ENCODE measurements around the gene CLNK. TPM values are rescaled to one million over a fixed set of nuclear protein-coding genes. Genes with fewer than 3 reads are reported as not detected.
A peak's percentile ranks its signal among the peaks of the same experiment; 100 is the strongest.

The CLNK gene
- total and polyA plus RNA-seq, 2 experiments from 2014 or later: not detected

DNA sequence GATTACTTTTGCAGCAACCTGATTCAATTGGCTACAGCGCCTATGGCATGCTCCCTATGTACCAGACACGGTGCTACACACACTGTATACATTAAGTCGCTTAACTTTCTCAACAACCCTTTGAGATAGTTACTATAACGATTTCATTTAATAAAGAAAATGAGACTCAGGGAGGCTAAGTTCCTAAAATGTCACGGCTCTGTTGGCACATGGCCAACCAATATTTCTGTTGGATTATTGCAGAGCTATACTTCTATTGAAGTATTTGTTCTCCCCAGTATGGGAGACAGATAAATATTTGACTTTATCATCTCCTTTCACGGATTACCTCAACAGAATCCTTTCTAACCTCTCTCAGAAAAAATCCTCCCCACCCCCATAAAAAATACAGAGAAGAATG lies 25.3 kb downstream of the CLNK start:
- WGBS (ENCODE audit: low lambda C conversion rate, missing lambda C conversion rate): 89% methylated on average over 6 of the region's 6 CpGs
- Histone ChIP-seq H3K36me3 (replicated peaks; ENCODE audit: insufficient read depth, low read depth) (no peaks in the 10 kb centered on the region), H3K4me2 (no peak overlapping the region), H3K9me2 (replicated peaks; ENCODE audit: insufficient read depth) (no peaks in the 10 kb centered on the region), H3K4me3 (no peak overlapping the region), H3K9me3 (ENCODE audit: low read depth) (no peaks in the 10 kb centered on the region), H4K20me1 (ENCODE audit: insufficient read depth, poor library complexity, severe bottlenecking) (no peaks in the 10 kb centered on the region), H3K27me3 (no peaks in the 10 kb centered on the region), H2AFZ (no peak overlapping the region), H3K79me2 (no peaks in the 10 kb centered on the region), H3K27ac (no peak overlapping the region), H3K4me1 (ENCODE audit: insufficient read depth) (peaks cover 5% of the 10 kb centered on the region)
- no peak for DNase-seq (ENCODE audit: low spot score)
- TF ChIP-seq EZH2phosphoT487 (IDR thresholded peaks at IDR 0.05; ENCODE audit: low read depth, severe bottlenecking, unreplicated experiment): no peak

- Histone ChIP-seq H4K20me1 (ENCODE audit: insufficient read depth, poor library complexity, severe bottlenecking) (no peaks in the 10 kb centered on the region), H3K9me2 (replicated peaks; ENCODE audit: insufficient read depth) (no peaks in the 10 kb centered on the region), H3K27me3 (no peaks in the 10 kb centered on the region), H3K9me3 (ENCODE audit: low read depth) (no peaks in the 10 kb centered on the region), H3K79me2 (no peaks in the 10 kb centered on the region), H3K4me2 (peak overlapping the region; percentile 52), H2AFZ (no peak overlapping the region), H3K4me1 (ENCODE audit: insufficient read depth) (peaks cover 5% of the 10 kb centered on the region), H3K36me3 (replicated peaks; ENCODE audit: insufficient read depth, low read depth) (no peaks in the 10 kb centered on the region), H3K27ac (peak overlapping the region; percentile 2), H3K4me3 (no peak overlapping the region)
- peak; percentile 14 for DNase-seq (ENCODE audit: low spot score)
- 28% methylated on average over 2 of the region's 2 CpGs for WGBS (ENCODE audit: low lambda C conversion rate, missing lambda C conversion rate)
- TF ChIP-seq EZH2phosphoT487 (IDR thresholded peaks at IDR 0.05; ENCODE audit: low read depth, severe bottlenecking, unreplicated experiment): no peak
- TF ChIP-seq, protein P1, sequence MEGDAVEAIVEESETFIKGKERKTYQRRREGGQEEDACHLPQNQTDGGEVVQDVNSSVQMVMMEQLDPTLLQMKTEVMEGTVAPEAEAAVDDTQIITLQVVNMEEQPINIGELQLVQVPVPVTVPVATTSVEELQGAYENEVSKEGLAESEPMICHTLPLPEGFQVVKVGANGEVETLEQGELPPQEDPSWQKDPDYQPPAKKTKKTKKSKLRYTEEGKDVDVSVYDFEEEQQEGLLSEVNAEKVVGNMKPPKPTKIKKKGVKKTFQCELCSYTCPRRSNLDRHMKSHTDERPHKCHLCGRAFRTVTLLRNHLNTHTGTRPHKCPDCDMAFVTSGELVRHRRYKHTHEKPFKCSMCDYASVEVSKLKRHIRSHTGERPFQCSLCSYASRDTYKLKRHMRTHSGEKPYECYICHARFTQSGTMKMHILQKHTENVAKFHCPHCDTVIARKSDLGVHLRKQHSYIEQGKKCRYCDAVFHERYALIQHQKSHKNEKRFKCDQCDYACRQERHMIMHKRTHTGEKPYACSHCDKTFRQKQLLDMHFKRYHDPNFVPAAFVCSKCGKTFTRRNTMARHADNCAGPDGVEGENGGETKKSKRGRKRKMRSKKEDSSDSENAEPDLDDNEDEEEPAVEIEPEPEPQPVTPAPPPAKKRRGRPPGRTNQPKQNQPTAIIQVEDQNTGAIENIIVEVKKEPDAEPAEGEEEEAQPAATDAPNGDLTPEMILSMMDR (IDR thresholded peaks at IDR 0.05; ENCODE audit: poor library complexity): no peak
These were observed 27.6 kb downstream of the CLNK start for GRCh38 chr4:10656988-10657387.

- Histone ChIP-seq H3K9me2 (replicated peaks; ENCODE audit: insufficient read depth) (no peaks in the 10 kb centered on the region), H3K4me3 (no peak overlapping the region), H3K4me1 (ENCODE audit: insufficient read depth) (peaks cover 5% of the 10 kb centered on the region), H3K79me2 (no peaks in the 10 kb centered on the region), H3K9me3 (ENCODE audit: low read depth) (no peaks in the 10 kb centered on the region), H3K36me3 (replicated peaks; ENCODE audit: insufficient read depth, low read depth) (no peaks in the 10 kb centered on the region), H4K20me1 (ENCODE audit: insufficient read depth, poor library complexity, severe bottlenecking) (no peaks in the 10 kb centered on the region), H3K27me3 (no peaks in the 10 kb centered on the region), H3K27ac (no peak overlapping the region), H3K4me2 (peak overlapping the region; percentile 52), H2AFZ (no peak overlapping the region)
- TF ChIP-seq EZH2phosphoT487 (IDR thresholded peaks at IDR 0.05; ENCODE audit: low read depth, severe bottlenecking, unreplicated experiment): no peak
- 95% methylated on average over 3 of the region's 3 CpGs for WGBS (ENCODE audit: low lambda C conversion rate, missing lambda C conversion rate)
- no peak for DNase-seq (ENCODE audit: low spot score)
These were observed 28.1 kb downstream of the CLNK start for GRCh38 chr4:10656420-10656819.

DNA sequence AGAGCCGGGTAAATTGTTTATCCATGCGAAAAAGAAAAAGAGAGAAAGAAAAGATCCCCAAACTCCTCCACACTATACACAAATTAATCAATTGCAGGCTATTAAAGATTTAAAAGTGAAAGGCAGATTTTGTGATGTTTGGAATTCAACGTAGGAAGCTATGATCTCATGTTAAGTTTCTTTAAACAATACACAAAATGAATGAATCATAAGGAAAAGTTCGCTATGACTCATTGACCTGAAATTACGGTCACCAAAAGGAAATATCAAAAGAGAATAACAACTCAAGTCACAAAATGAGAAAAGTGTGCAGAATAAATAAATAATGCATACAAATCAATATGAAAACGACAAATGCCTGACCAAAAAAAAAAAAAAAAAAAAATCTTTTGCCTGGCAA lies 28.6 kb downstream of the CLNK start:
- 79% methylated on average over 6 of the region's 6 CpGs for WGBS (ENCODE audit: low lambda C conversion rate, missing lambda C conversion rate)
- no peak overlapping the region for H3K4me2 ChIP-seq
- no peaks in the 10 kb centered on the region for H3K9me3 ChIP-seq (ENCODE audit: low read depth)
- no peak for DNase-seq (ENCODE audit: low spot score)
- no peaks in the 10 kb centered on the region for H3K27me3 ChIP-seq
- no peak overlapping the region for H2AFZ ChIP-seq
- no peaks in the 10 kb centered on the region for H3K79me2 ChIP-seq
- no peak overlapping the region for H3K27ac ChIP-seq
- H3K4me1 ChIP-seq (ENCODE audit: insufficient read depth): peaks cover 5% of the 10 kb centered on the region
- H3K4me3 ChIP-seq: no peak overlapping the region
- TF ChIP-seq EZH2 (IDR thresholded peaks at IDR 0.05; ENCODE audit: borderline replicate concordance) (no peak), EZH2phosphoT487 (IDR thresholded peaks at IDR 0.05; ENCODE audit: low read depth, severe bottlenecking, unreplicated experiment) (no peak)
- TF ChIP-seq, protein P1 (IDR thresholded peaks at IDR 0.05; ENCODE audit: poor library complexity): no peak
- no peaks in the 10 kb centered on the region for H3K36me3 ChIP-seq (replicated peaks; ENCODE audit: insufficient read depth, low read depth)
- no peaks in the 10 kb centered on the region for H4K20me1 ChIP-seq (ENCODE audit: insufficient read depth, poor library complexity, severe bottlenecking)
- no peaks in the 10 kb centered on the region for H3K9me2 ChIP-seq (replicated peaks; ENCODE audit: insufficient read depth)
